HepG2 (cell line): Measurements from ENCODE around the gene TADA1. TPM values are rescaled to one million over a fixed set of nuclear protein-coding genes. Genes with fewer than 3 reads are reported as not detected.

Source experiments
- ATAC-seq: fragments of 200-7000 bp; cut with Tn5 transposase; 3 replicates; pipeline ENCODE4 v1.9.1; 2020; ENCODE audit warnings: mild to moderate bottlenecking, moderate library complexity
- BruUV-seq: library from RNA; stranded (reverse); fragments of 400-500 nt; replicated peaks from 2 replicates; lab custom pipeline; 2021; lab: Mats Ljungman, UMichigan
- CTCF ChIA-PET: fragments of 300-600 bp; formaldehyde crosslinking; extraction: SDS; loops from one replicate; lab custom pipeline; 2021; ENCODE audit warnings: low total read pairs, inconsistent platforms, low intra/inter-chr PET ratio; lab: Yijun Ruan, JAX
- POLR2A ChIA-PET: fragments of 350-600 bp; sonication (Branson Sonifier 250); formaldehyde crosslinking; loops from one replicate; lab custom pipeline; 2020; ENCODE audit warnings: antibody characterized with exemption, inconsistent platforms; lab: Yijun Ruan, JAX
- DNase-seq: peaks from one replicate; pipeline ENCODE4 v3.0.0-alpha.2; 2015; ENCODE audit warnings: low spot score
- FAIRE-seq: peaks from 3 replicates; lab custom pipeline; 2011; peaks lifted over from hg19 to GRCh38; lab: Jason Lieb, UNC
- H2AFZ ChIP-seq: one replicate; pipeline ENCODE4 v1.6.1; 2011; ENCODE audit warnings: low read length, inconsistent platforms
- H3K27ac ChIP-seq: fragments of 300-600 bp; 3 replicates; pipeline ENCODE4 v1.8.0; 2011; ENCODE audit warnings: mixed run types, mild to moderate bottlenecking, mixed read lengths, low read length, inconsistent platforms; ENCODE audit not compliant: insufficient read depth; ENCODE audit errors: extremely low read length
- H3K27me3 ChIP-seq, 2 experiments: fragments of 200-600 bp in 1 of 2; 2 replicates in 1 of 2; 3 replicates in 1 of 2; pipeline versions ENCODE4 v1.6.0 to v1.8.0; 2011; ENCODE audit warnings: low read length in 2 of 2, mild to moderate bottlenecking in 2 of 2, moderate library complexity in 2 of 2, inconsistent platforms in 1 of 2; ENCODE audit not compliant: insufficient read depth in 2 of 2, control insufficient read depth in 1 of 2
- H3K36me3 ChIP-seq, 2 experiments: fragments of 200-600 bp in 1 of 2; replicated peaks in 1 of 2; 2 replicates in 1 of 2; 3 replicates in 1 of 2; pipeline versions ENCODE4 v1.5.1 to v1.8.0; 2011; ENCODE audit warnings: low read length in 2 of 2, inconsistent platforms in 1 of 2; ENCODE audit not compliant: insufficient read depth in 2 of 2, control insufficient read depth in 1 of 2
- H3K4me1 ChIP-seq: 2 replicates; pipeline ENCODE4 v1.5.1; 2012; ENCODE audit warnings: low read length, inconsistent platforms; ENCODE audit not compliant: insufficient read depth
- H3K4me2 ChIP-seq: 2 replicates; pipeline ENCODE4 v1.6.0; 2011; ENCODE audit warnings: low read depth, low read length, inconsistent platforms
- H3K4me3 ChIP-seq, 3 experiments: fragments of 200-600 bp in 1 of 3; sonication (generic), shearing (Covaris generic) in 1 of 3; replicated peaks in 1 of 3; 2 replicates each; pipeline ENCODE4 v1.5.1; 2011 to 2016; ENCODE audit warnings: low read length in 3 of 3, inconsistent platforms in 2 of 3, low read depth in 2 of 3, mild to moderate bottlenecking in 2 of 3, control low read depth in 1 of 3, mixed read lengths in 1 of 3; ENCODE audit not compliant: insufficient read depth in 1 of 3
- H3K79me2 ChIP-seq: one replicate; pipeline ENCODE4 v1.6.1; 2011; ENCODE audit warnings: low read length, inconsistent platforms; ENCODE audit not compliant: insufficient read depth
- H3K9ac ChIP-seq: 2 replicates; pipeline ENCODE4 v1.6.0; 2011; ENCODE audit warnings: mild to moderate bottlenecking, low read depth, low read length, inconsistent platforms; ENCODE audit not compliant: insufficient read depth
- H3K9me3 ChIP-seq: 2 replicates; pipeline ENCODE4 v1.5.1; 2012; ENCODE audit warnings: mild to moderate bottlenecking, low read length
- H4K20me1 ChIP-seq: 2 replicates; pipeline ENCODE4 v1.6.0; 2011; ENCODE audit warnings: inconsistent platforms, mild to moderate bottlenecking, low read length, moderate library complexity; ENCODE audit not compliant: insufficient read depth
- AKNA ChIP-seq: sonication (generic); formaldehyde crosslinking; IDR thresholded peaks from 2 replicates; pipeline ENCODE4 v1.4.0; 2020; ENCODE audit warnings: missing genetic modification reagents, borderline replicate concordance
- HNF1B ChIP-seq: sonication (generic); formaldehyde crosslinking; IDR thresholded peaks from 2 replicates; pipeline ENCODE4 v1.5.1; 2020; ENCODE audit warnings: mild to moderate bottlenecking, moderate library complexity, missing genetic modification reagents
- RFXANK ChIP-seq: IDR thresholded peaks from 2 replicates; pipeline ENCODE4 v1.6.1; 2016
- ZFP1 ChIP-seq: IDR thresholded peaks from 2 replicates; pipeline ENCODE4 v1.6.1; 2016
- ZMAT3 ChIP-seq: sonication (generic); formaldehyde crosslinking; conservative IDR thresholded peaks from 2 replicates; pipeline ENCODE4 v1.7.0; 2021; ENCODE audit warnings: missing genetic modification reagents
- ZNF235 ChIP-seq: sonication (generic); formaldehyde crosslinking; IDR thresholded peaks from 2 replicates; pipeline ENCODE4 v1.8.1; 2023; ENCODE audit warnings: mild to moderate bottlenecking, missing genetic modification reagents, borderline replicate concordance
- ZNF547 ChIP-seq: sonication (generic); formaldehyde crosslinking; IDR thresholded peaks from 2 replicates; pipeline ENCODE4 v1.5.1; 2020; ENCODE audit warnings: mild to moderate bottlenecking, missing genetic modification reagents
- WGBS: methylation state at CpG from one replicate; pipeline ENCODE4 v1.1.6; 2017; ENCODE audit warnings: low lambda C conversion rate; 5-methylcytosine and 5-hydroxymethylcytosine counted together
- in situ Hi-C: cut with HindIII; loops from 2 replicates; pipeline ENCODE4 v1.10.0; 2017; ENCODE audit warnings: low pct_unique_long_range_greater_than_20kb; ENCODE audit not compliant: extremely low pct_ligation_motif_present
- intact Hi-C: fragments of 100-400 bp; cut with micrococcal nuclease; formaldehyde crosslinking; loops from one replicate; pipeline ENCODE4 v1.10.0; 2022; ENCODE audit not compliant: unreplicated experiment
- polyA plus RNA-seq, 8 experiments: library from polyadenylated mRNA; depleted of rRNA in 3 of 8; stranded (reverse) in 7 of 8; unstranded in 1 of 8; fragments of >200 nt; fragmentation: Illumina TruSeq in 4 of 8; extraction: Trizol in 4 of 8; gene quantifications; 2 replicates each; pipeline versions ENCODE4 v1.2.1 to v1.2.3, GENCODE V29; 2011 to 2016; ENCODE audit warnings: low read depth in 4 of 8, missing spikeins in 1 of 8, mixed read lengths in 1 of 8; ENCODE audit not compliant: insufficient read depth in 1 of 8
- total RNA-seq, 5 experiments: library from RNA; depleted of rRNA; stranded (reverse); fragments of >200 nt; fragmentation: Illumina TruSeq; extraction: Trizol; gene quantifications; 2 replicates each; pipeline ENCODE4 v1.2.3, GENCODE V29; 2016; ENCODE audit warnings: low read depth in 1 of 5

TADA1 gene
- total and polyA plus RNA-seq, 2 of the 13 experiments (the other 11 are each of a cell fraction or from before 2014, with no cell fraction given), result 28.3 to 29.1 TPM

- DNase-seq (no peak), FAIRE-seq (no peak), ATAC-seq (no peak)
- TF ChIP-seq RFXANK (no peak), ZNF547 (CRISPR knock-in tag) (no peak), HNF1B (CRISPR knock-in tag) (no peak), AKNA (CRISPR knock-in tag) (no peak), ZMAT3 (CRISPR knock-in tag) (no peak), ZFP1 (no peak), ZNF235 (CRISPR knock-in tag) (no peak)
- no peak overlapping the region for H3K27ac ChIP-seq
- H3K4me3 ChIP-seq, result no peak overlapping the region
- H2AFZ ChIP-seq, result no peak overlapping the region
- in situ Hi-C loops (no loop called here), intact Hi-C loops (no loop called here)
- ChIA-PET CTCF (no interaction called here), POLR2A (no interaction called here)
- H3K36me3 ChIP-seq, result no peaks in the 10 kb centered on the region
- no peak overlapping the region for H3K4me2 ChIP-seq
- BruUV-seq, result no TSS peak
- peaks cover 0 to 4% of the 10 kb centered on the region in 2 experiments; a peak in 1 of 5 replicates for H3K27me3 ChIP-seq
- H3K79me2 ChIP-seq, result no peaks in the 10 kb centered on the region
- H3K9ac ChIP-seq, result no peak overlapping the region
- no peaks in the 10 kb centered on the region for H3K9me3 ChIP-seq
- H3K4me1 ChIP-seq, result no peaks in the 10 kb centered on the region
- no peaks in the 10 kb centered on the region for H4K20me1 ChIP-seq
- WGBS, result 25% methylated on average over 3 of the region's 3 CpGs
These were observed 31.7 kb upstream of the TADA1 start for GRCh38 chr1:166907763-166908162.
